ENCODE results near the gene IP6K3. TPM values are rescaled to one million over a fixed set of nuclear protein-coding genes. Genes with fewer than 3 reads are reported as not detected.

IP6K3 gene
- polyA plus RNA-seq, 1 of the 3 experiments (the other 2 are of a cell fraction): 0.21 TPM

DNA sequence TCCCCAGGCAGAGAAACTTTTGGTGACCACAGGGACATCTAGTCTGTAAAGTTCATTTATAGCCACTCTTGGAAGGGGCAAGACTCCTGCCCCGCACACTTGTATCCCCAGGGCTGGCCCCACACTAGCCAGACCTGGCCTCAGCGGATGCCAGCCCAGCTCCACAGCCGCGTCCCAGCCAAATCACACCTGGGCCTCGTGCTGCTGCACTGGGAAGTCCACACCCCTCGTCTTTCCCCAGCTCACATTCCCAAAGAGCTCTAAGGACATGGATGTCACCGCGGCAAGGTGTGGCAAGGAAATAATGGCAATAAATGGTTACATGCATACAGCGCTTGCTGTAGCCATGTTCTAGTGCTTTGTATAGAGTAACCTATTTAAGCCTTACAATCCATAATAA is 8.6 kb downstream of the IP6K3 start:
- Histone ChIP-seq H3K79me2 (ENCODE audit: insufficient read depth) (no peaks in the 10 kb centered on the region), H3K4me2 (no peak overlapping the region), H3K4me1 (ENCODE audit: control insufficient read depth in 1 of 2, insufficient read depth in 2 of 2, low read depth in 1 of 2, low read length in 1 of 2) (peaks cover 0 to 26% of the 10 kb centered on the region in 2 experiments; a peak in 1 of 4 replicates), H3K9ac (no peak overlapping the region), H3F3A (replicated peaks; ENCODE audit: insufficient read depth) (no peaks in the 10 kb centered on the region), H2AFZ (ENCODE audit: low read depth) (no peak overlapping the region), H3K9me2 (no peaks in the 10 kb centered on the region), H3K36me3 (replicated peaks in 1 of 2; ENCODE audit: control insufficient read depth in 1 of 2, insufficient read depth in 2 of 2, low read length in 1 of 2) (no peaks in the 10 kb centered on the region), H3K4me3 (ENCODE audit: low read depth in 2 of 2, low read length in 1 of 2) (no peak overlapping the region), H4K20me1 (ENCODE audit: insufficient read depth) (no peaks in the 10 kb centered on the region), H3K27me3 (ENCODE audit: insufficient read depth) (no peaks in the 10 kb centered on the region), H3K9me3 (no peaks in the 10 kb centered on the region), H3K27ac (ENCODE audit: low read depth in 2 of 2, low read length in 1 of 2) (no peak overlapping the region)
- TF ChIP-seq SIN3A (IDR thresholded peaks at IDR 0.05; ENCODE audit: borderline replicate concordance, low read depth, low read length) (no peak), POLR2AphosphoS5 (IDR thresholded peaks at IDR 0.05; ENCODE audit: low read depth, low read length) (no peak), JUND (IDR thresholded peaks at IDR 0.05) (no peak), CHD2 (IDR thresholded peaks at IDR 0.05; ENCODE audit: low read length, partially characterized antibody) (no peak), TEAD4 (IDR thresholded peaks at IDR 0.05; ENCODE audit: borderline replicate concordance, insufficient read depth) (no peak), RFX5 (IDR thresholded peaks at IDR 0.05; ENCODE audit: low read length) (no peak), FOXJ3 (CRISPR knock-in tag; IDR thresholded peaks at IDR 0.05) (no peak), NFIC (IDR thresholded peaks at IDR 0.05; ENCODE audit: borderline replicate concordance) (no peak), TCF12 (IDR thresholded peaks at IDR 0.05) (no peak), RXRA (IDR thresholded peaks at IDR 0.05; ENCODE audit: borderline replicate concordance, low read depth) (no peak), RAD21 (IDR thresholded peaks at IDR 0.05; ENCODE audit: low read length) (no peak), FOSL2 (IDR thresholded peaks at IDR 0.05; ENCODE audit: borderline replicate concordance, low read depth) (no peak), RCOR1 (IDR thresholded peaks at IDR 0.05; ENCODE audit: low read length) (no peak)
- TF ChIP-seq, protein P1, sequence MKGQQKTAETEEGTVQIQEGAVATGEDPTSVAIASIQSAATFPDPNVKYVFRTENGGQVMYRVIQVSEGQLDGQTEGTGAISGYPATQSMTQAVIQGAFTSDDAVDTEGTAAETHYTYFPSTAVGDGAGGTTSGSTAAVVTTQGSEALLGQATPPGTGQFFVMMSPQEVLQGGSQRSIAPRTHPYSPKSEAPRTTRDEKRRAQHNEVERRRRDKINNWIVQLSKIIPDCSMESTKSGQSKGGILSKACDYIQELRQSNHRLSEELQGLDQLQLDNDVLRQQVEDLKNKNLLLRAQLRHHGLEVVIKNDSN (IDR thresholded peaks at IDR 0.05; ENCODE audit: borderline replicate concordance, low read depth): no peak
- TF ChIP-seq, protein P2, sequence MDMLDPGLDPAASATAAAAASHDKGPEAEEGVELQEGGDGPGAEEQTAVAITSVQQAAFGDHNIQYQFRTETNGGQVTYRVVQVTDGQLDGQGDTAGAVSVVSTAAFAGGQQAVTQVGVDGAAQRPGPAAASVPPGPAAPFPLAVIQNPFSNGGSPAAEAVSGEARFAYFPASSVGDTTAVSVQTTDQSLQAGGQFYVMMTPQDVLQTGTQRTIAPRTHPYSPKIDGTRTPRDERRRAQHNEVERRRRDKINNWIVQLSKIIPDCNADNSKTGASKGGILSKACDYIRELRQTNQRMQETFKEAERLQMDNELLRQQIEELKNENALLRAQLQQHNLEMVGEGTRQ (IDR thresholded peaks at IDR 0.05; ENCODE audit: borderline replicate concordance, low read depth, low read length): no peak
- TF ChIP-seq, protein P3, sequence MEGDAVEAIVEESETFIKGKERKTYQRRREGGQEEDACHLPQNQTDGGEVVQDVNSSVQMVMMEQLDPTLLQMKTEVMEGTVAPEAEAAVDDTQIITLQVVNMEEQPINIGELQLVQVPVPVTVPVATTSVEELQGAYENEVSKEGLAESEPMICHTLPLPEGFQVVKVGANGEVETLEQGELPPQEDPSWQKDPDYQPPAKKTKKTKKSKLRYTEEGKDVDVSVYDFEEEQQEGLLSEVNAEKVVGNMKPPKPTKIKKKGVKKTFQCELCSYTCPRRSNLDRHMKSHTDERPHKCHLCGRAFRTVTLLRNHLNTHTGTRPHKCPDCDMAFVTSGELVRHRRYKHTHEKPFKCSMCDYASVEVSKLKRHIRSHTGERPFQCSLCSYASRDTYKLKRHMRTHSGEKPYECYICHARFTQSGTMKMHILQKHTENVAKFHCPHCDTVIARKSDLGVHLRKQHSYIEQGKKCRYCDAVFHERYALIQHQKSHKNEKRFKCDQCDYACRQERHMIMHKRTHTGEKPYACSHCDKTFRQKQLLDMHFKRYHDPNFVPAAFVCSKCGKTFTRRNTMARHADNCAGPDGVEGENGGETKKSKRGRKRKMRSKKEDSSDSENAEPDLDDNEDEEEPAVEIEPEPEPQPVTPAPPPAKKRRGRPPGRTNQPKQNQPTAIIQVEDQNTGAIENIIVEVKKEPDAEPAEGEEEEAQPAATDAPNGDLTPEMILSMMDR (IDR thresholded peaks at IDR 0.05): no peak
- WGBS (ENCODE audit: low lambda C conversion rate): 87% methylated on average over 8 of the region's 9 CpGs
- ChIA-PET POLR2A (no interaction called here), CTCF (interaction anchor here (0.6 to 2.2 kb wide), 9 partner anchors 15 to 426 kb away, joined by 3 to 20 read pairs (median 6); partner anchors contain the start of gene UQCC2)
- DNase-seq: no peak

Data from SK-N-SH (cell line).